ENCODE results near the gene LRRK1.

The LRRK1 gene

DNA sequence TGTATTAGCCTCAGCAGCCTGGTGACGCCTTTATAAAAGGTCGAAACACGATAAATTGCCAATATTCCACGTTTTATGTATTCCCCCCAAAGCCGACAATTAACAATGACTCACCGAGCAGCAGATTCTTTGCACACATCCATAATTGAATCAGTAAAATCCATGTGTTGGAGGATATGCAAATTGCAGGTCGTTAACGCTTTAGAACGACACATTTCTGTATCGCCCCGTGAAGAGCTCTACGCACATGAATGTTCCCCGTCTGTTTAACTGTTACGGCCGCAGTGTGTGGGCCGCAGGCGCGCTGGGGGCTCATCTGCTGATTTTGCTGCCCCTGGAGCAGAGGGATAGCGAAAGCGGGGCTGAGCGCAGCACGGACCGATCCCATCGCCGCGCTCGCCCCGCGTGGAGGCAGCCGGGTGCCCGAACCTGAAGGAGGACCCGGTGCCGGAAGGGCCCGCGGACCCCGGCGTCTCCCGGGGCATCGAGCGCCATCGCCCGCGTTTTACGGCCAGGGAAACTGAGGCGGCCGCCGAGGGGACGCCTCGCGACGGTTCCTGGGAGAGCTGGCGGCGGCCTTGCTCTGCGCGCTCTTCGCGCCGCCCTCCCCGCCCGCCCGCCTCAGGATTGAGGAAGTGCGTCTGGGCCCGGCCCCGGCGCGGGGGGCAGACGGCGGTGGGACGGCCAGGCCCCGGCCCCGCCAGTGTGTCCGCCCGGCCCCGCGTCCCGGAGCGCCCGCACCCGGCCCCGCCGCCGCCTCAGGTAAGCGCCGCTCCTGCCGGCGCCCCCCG lies at the start of gene LRRK1:
LRRK1 (plus strand) TSS at position 668 of the 791 bp plus-strand sequence. CDS start 5,276 bp downstream, outside the sequence.
- peak in 1 of 2 donors; percentile 1 for DNase-seq (ENCODE audit: low read depth in 2 of 2)

GRCh38 chr15:100873029-100873677 lies 46.0 kb upstream of the LRRK1 start:
- peak in 1 of 2 donors; percentile 38 for DNase-seq (ENCODE audit: low read depth in 2 of 2)

GRCh38 chr15:100875495-100875894 lies 43.7 kb upstream of the LRRK1 start:
- DNase-seq (ENCODE audit: low read depth in 2 of 2), result no peak

DNA sequence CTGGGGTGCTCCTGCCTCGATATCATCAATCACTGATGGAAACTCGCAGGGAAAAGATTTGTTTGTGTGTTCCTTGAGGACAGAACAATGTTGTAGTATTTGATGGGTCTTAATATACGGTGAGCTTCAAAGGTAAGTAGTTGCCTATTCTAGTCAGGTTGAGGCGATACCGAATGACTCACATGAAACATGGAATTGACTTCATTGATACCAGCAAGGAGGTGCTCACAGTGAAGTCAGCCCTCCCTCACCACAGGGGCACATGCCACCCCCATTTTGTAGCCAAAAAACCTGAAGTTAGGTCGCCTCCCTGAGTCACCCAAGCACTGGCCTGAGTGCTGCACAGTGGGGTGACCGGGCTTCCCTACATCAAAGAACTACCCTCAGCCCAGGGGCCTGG lies 43.2 kb upstream of the LRRK1 start:
- no peak for DNase-seq (ENCODE audit: low read depth in 2 of 2)

DNA sequence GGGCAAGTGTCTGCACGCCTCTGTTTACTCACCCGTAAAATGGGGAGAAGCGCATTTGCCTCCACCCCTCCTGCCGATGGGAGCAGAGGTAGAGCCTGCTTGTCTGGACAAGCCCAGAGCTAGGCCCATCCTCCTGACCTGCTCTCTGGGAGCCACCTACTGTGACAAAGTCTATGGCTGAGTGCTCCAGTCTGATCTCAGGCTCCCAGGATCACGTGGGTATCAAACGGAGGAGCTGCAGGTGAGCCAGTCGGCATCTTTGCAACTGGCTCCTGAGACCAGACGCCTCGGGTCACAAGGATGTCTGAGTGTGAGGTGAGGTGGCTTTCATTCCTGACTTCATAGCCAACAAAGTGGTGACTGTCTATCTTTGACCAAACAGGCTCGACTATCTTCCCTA lies 41.6 kb upstream of the LRRK1 start:
- DNase-seq (ENCODE audit: low read depth in 2 of 2), result no peak

DNA sequence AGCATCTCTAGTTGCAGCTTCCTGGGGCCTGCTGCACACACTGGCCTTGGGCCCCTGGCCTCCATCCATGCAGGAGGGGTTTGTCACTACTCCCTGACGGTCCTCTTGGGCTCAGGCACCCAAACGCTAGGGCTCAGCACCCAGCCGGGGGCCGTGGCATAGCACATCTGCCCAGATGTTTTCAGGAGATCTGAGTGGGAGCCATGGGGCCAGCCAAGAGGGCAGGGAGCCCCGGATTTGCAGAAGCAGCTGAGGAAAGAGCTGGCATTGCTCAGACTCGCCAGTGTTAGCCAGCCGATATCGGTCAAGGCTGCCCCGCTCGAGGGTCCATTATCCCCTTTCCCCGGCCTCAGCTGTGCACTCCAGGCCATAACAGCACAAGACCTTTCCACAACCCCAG lies 41.0 kb upstream of the LRRK1 start:
- DNase-seq (ENCODE audit: low read depth in 2 of 2), result no peak

GRCh38 chr15:100878648-100879047 lies 40.5 kb upstream of the LRRK1 start:
- DNase-seq (ENCODE audit: low read depth in 2 of 2), result no peak

- no peak for DNase-seq (ENCODE audit: low read depth in 2 of 2)
Measured at GRCh38 chr15:100879061-100879463, 40.1 kb upstream of the LRRK1 start.

- DNase-seq (ENCODE audit: low read depth in 2 of 2), result no peak
Measured at GRCh38 chr15:100879464-100880138, 39.6 kb upstream of the LRRK1 start, which contains the start of gene ALDH1A3. Gene ALDH1A3, plus strand, starts transcription at chr15:100879831. Its CDS starts 77 bp downstream, at chr15:100879908.

GRCh38 chr15:100880139-100880896 lies 38.8 kb upstream of the LRRK1 start:
- DNase-seq (ENCODE audit: low read depth in 2 of 2), result no peak

DNA sequence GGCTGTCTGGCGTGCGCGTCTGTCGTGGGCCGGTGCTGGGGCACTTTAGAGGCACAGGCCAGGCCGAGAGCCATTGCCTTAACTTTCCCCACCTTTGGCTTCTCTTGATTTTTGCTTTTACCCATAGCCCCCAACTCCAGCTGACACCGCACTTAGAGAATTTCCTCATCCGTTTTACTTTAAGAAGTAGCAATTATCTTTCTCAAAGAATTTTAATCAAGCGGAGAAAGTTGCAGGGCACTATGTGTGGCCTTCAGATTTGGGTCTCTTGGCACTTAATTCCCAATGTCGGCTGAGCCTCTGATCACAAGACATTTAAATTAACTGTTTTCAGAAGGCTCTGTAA lies 38.3 kb upstream of the LRRK1 start:
- no peak for DNase-seq (ENCODE audit: low read depth in 2 of 2)

GRCh38 chr15:100881573-100882336 lies 37.4 kb upstream of the LRRK1 start:
- DNase-seq (ENCODE audit: low read depth in 2 of 2), result no peak

DNA sequence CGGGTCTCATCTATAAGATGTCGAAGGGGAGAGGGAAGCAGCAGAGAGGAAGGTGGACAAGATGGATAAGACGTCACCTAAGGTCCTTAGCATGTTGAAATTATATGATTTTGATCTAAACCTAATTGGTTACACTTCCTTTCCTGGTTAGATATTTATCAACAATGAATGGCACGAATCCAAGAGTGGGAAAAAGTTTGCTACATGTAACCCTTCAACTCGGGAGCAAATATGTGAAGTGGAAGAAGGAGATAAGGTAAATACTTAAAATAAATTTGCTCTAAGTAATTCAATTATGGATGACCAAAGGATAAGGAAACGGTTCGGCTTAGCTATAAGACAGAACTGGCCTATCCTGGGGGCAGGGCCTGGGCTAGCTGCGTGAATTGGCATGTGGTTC lies 34.0 kb upstream of the LRRK1 start:
- DNase-seq (ENCODE audit: low read depth in 2 of 2), result no peak

DNA sequence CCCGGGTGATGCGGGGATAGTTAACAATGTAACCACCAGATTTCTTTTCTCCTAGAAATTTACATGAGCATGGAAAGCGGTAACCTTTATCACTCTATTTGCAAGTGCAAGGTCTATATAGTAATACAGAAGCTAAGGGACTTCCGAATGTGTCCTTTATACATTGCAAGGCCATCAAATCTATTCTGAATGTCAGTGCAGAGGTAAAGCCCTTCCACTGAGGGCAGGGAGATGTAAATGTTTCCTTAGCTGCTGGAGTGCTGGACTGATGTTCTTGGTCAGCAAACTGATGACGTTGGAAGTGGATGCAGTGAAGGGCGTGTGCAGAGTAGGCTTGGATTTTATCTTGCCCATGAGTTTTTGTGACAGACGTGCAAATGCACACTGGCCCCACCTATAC lies 33.3 kb upstream of the LRRK1 start:
- DNase-seq (ENCODE audit: low read depth in 2 of 2), result no peak

DNA sequence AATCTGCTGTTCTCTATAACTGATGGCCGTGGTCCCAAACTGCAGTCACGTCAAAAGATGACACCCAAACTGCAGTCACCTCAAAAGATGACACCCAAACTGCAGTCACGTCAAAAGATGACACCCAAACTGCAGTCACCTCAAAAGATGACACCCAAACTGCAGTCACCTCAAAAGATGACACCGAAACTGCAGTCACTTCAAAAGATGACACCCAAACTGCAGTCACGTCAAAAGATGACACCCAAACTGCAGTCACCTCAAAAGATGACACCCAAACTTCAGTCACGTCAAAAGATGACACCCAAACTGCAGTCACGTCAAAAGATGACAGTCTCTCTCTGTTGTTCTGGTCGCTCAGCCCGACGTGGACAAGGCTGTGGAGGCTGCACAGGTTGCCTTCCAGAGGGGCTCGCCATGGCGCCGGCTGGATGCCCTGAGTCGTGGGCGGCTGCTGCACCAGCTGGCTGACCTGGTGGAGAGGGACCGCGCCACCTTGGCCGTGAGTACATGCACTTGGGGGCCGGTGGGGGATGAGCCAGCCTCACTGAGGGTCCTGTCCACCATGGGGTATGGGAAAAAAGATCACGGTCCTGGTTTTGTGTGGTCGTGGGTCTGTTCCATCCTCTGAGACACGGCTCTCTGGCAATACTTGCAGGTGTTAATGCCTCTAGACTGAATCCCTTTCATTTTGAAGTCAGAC lies 31.8 kb upstream of the LRRK1 start:
- DNase-seq (ENCODE audit: low read depth in 2 of 2), result no peak

GRCh38 chr15:100889385-100890050 lies 29.6 kb upstream of the LRRK1 start:
- no peak for DNase-seq (ENCODE audit: low read depth in 2 of 2)

- no peak for DNase-seq (ENCODE audit: low read depth in 2 of 2)
Measured at GRCh38 chr15:100890051-100890720, 29.0 kb upstream of the LRRK1 start.

DNA sequence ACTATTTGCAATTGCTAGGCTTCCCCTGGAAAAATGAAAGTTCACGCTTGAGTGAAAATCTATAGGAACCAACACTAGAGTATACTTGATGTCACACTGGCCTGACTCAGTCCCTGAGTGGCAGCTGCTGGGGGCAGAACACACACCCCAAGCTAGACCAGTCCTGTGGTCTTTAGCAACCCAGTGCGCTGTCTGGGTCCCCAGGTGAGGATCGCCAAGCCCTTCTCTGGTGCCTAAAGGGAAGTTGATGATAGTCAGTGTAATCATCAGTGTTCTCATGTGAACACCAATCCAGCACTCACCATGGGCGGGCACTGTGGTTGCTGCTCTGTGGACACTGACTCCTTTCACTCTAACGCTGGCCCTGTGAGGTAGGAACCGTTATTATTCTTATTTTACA lies 28.3 kb upstream of the LRRK1 start:
- DNase-seq (ENCODE audit: low read depth in 2 of 2), result no peak

GRCh38 chr15:100891307-100892012 lies 27.7 kb upstream of the LRRK1 start:
- no peak for DNase-seq (ENCODE audit: low read depth in 2 of 2)

All from stimulated activated CD4-positive, alpha-beta T cell treated with anti-CD3 and anti-CD28 coated beads, Interleukin-15, amount 100 ng/mL, for 48 hours (primary cell).